Measurements from ENCODE around the gene LRRC7.

GRCh38 chr1:69585666-69586065, 17.9 kb downstream of the LRRC7 start:
- no peak for TF ChIP-seq CTCF (IDR thresholded peaks at IDR 0.05; ENCODE audit: low read length)
- no peak for TF ChIP-seq EZH2 (IDR thresholded peaks at IDR 0.05; ENCODE audit: borderline replicate concordance, low read length)
